GM12878 (cell line): ENCODE data around the gene APLP2. TPM values are rescaled to one million over a fixed set of nuclear protein-coding genes. Genes with fewer than 3 reads are reported as not detected.

Source experiments
- ATAC-seq: fragments of 200-7000 bp; cut with Tn5 transposase; 3 replicates; pipeline ENCODE4 v1.9.1; 2020; ENCODE audit warnings: mild to moderate bottlenecking, moderate library complexity
- BruUV-seq: library from RNA; stranded (reverse); fragments of 400-500 nt; replicated peaks from 2 replicates; lab custom pipeline; 2021; lab: Mats Ljungman, UMichigan
- CTCF ChIA-PET: fragments of 300-600 bp; sonication (Branson Sonifier 250); formaldehyde crosslinking; extraction: SDS; loops from one replicate; lab custom pipeline; 2021; ENCODE audit warnings: inconsistent platforms; lab: Yijun Ruan, JAX
- POLR2A ChIA-PET: fragments of 350-600 bp; formaldehyde crosslinking; extraction: SDS; loops from one replicate; lab custom pipeline; 2021; ENCODE audit warnings: inconsistent platforms; lab: Charles Lee
- RAD21 ChIA-PET: fragments of 300-600 bp; sonication (Branson Sonifier 250); formaldehyde crosslinking; loops from one replicate; lab custom pipeline; 2023; ENCODE audit warnings: antibody characterized with exemption; ENCODE audit not compliant: unreplicated experiment; lab: Charles Lee
- SMC1A ChIA-PET: fragments of 300-600 bp; sonication (Branson Sonifier 250); formaldehyde crosslinking; loops from one replicate; lab custom pipeline; 2023; ENCODE audit not compliant: unreplicated experiment, uncharacterized antibody; lab: Charles Lee
- DNase-seq: peaks from one replicate; pipeline ENCODE4 v3.0.0-alpha.2; 2011; ENCODE audit warnings: low read depth, low spot score
- FAIRE-seq: peaks from 3 replicates; lab custom pipeline; 2011; peaks lifted over from hg19 to GRCh38; lab: Jason Lieb, UNC
- H2AFZ ChIP-seq: 2 replicates; pipeline ENCODE4 v1.6.0; 2011; ENCODE audit warnings: low read depth, low read length, control low read depth; ENCODE audit not compliant: control insufficient read depth
- H3K27ac ChIP-seq: 2 replicates; pipeline ENCODE4 v1.5.1; 2011; ENCODE audit warnings: control low read depth; ENCODE audit not compliant: control insufficient read depth, insufficient read depth
- H3K27me3 ChIP-seq, 2 experiments: replicated peaks in 1 of 2; 2 replicates each; pipeline versions ENCODE4 v1.6.0 to v1.6.1; 2011; ENCODE audit warnings: low read length in 1 of 2; ENCODE audit not compliant: control insufficient read depth in 2 of 2, insufficient read depth in 2 of 2
- H3K36me3 ChIP-seq, 2 experiments: 2 replicates each; pipeline ENCODE4 v1.5.1; 2011; ENCODE audit warnings: low read length in 1 of 2; ENCODE audit not compliant: control insufficient read depth in 2 of 2, insufficient read depth in 2 of 2
- H3K4me1 ChIP-seq: 2 replicates; pipeline ENCODE4 v1.6.1; 2011; ENCODE audit warnings: mild to moderate bottlenecking, low read length, moderate library complexity, mixed read lengths; ENCODE audit not compliant: control insufficient read depth, insufficient read depth
- H3K4me2 ChIP-seq: 2 replicates; pipeline ENCODE4 v1.6.0; 2011; ENCODE audit warnings: control low read depth; ENCODE audit not compliant: control insufficient read depth, insufficient read depth
- H3K4me3 ChIP-seq: fragments of 200-600 bp; sonication (generic); 2 replicates; pipeline ENCODE4 v1.5.1; 2016
- H3K79me2 ChIP-seq: 2 replicates; pipeline ENCODE4 v1.6.0; 2011; ENCODE audit warnings: low read length; ENCODE audit not compliant: control insufficient read depth, insufficient read depth
- H3K9ac ChIP-seq: 2 replicates; pipeline ENCODE4 v1.8.0; 2011; ENCODE audit warnings: low read length, control low read depth, mixed read lengths; ENCODE audit not compliant: control insufficient read depth, insufficient read depth
- H3K9me3 ChIP-seq: replicated peaks from 3 replicates; pipeline ENCODE4 v1.5.1; 2011; ENCODE audit warnings: mild to moderate bottlenecking, low read length; ENCODE audit not compliant: control insufficient read depth, insufficient read depth
- H4K20me1 ChIP-seq: 2 replicates; pipeline ENCODE4 v1.6.0; 2011; ENCODE audit not compliant: control insufficient read depth, insufficient read depth
- CEBPB ChIP-seq, 2 experiments: fragments of 150-350 bp in 1 of 2; IDR thresholded peaks; 2 replicates each; pipeline ENCODE4 v1.6.1; 2012 to 2014; ENCODE audit warnings: low read depth in 2 of 2, low read length in 2 of 2, borderline replicate concordance in 1 of 2, inconsistent platforms in 1 of 2
- CHD4 ChIP-seq: fragments of 200-600 bp; sonication (generic); IDR thresholded peaks from 2 replicates; pipeline ENCODE4 v1.6.1; 2016; ENCODE audit warnings: mild to moderate bottlenecking
- E4F1 ChIP-seq: fragments of 450-650 bp; IDR thresholded peaks from 2 replicates; pipeline ENCODE4 v1.6.1; 2018; ENCODE audit warnings: borderline replicate concordance, mild to moderate bottlenecking; ENCODE audit not compliant: partially characterized antibody
- HDAC2 ChIP-seq: fragments of 200-600 bp; sonication (generic); IDR thresholded peaks from 2 replicates; pipeline ENCODE4 v1.6.1; 2017
- KLF5 ChIP-seq: fragments of 450-650 bp; IDR thresholded peaks from 2 replicates; pipeline ENCODE4 v1.6.1; 2014; ENCODE audit warnings: mild to moderate bottlenecking; ENCODE audit not compliant: partially characterized antibody
- MEF2A ChIP-seq: IDR thresholded peaks from 2 replicates; pipeline ENCODE4 v1.6.1; 2011; ENCODE audit warnings: low read depth, mild to moderate bottlenecking, low read length, moderate library complexity; ENCODE audit not compliant: insufficient read depth
- NR2F1 ChIP-seq: fragments of 450-650 bp; conservative IDR thresholded peaks from 2 replicates; pipeline ENCODE4 v1.6.1; 2017; ENCODE audit warnings: mild to moderate bottlenecking
- SP1 ChIP-seq: IDR thresholded peaks from one replicate; pipeline ENCODE4 v1.6.1; 2011; ENCODE audit warnings: low read depth, low read length
- SPI1 ChIP-seq: IDR thresholded peaks from 2 replicates; pipeline ENCODE4 v1.6.1; 2011; ENCODE audit warnings: low read depth, mild to moderate bottlenecking, low read length, moderate library complexity, borderline replicate concordance; ENCODE audit not compliant: insufficient read depth
- SREBF1 ChIP-seq: IDR thresholded peaks from 2 replicates; pipeline ENCODE4 v1.6.1; 2012; ENCODE audit warnings: mild to moderate bottlenecking, low read length
- SUPT20H ChIP-seq: IDR thresholded peaks from 2 replicates; pipeline ENCODE4 v1.6.1; 2011; ENCODE audit warnings: low read depth, mild to moderate bottlenecking, low read length, moderate library complexity, borderline replicate concordance; ENCODE audit not compliant: control insufficient read depth
- TAF1 ChIP-seq: IDR thresholded peaks from 2 replicates; pipeline ENCODE4 v1.6.1; 2011; ENCODE audit warnings: mild to moderate bottlenecking, low read depth, low read length, borderline replicate concordance
- USF1 ChIP-seq: IDR thresholded peaks from 2 replicates; pipeline ENCODE4 v1.6.1; 2011; ENCODE audit warnings: borderline replicate concordance, low read depth, mild to moderate bottlenecking, moderate library complexity, mixed read lengths, low read length; ENCODE audit not compliant: insufficient read depth; ENCODE audit errors: extremely low read length
- ZBED1 ChIP-seq: IDR thresholded peaks from 2 replicates; pipeline ENCODE4 v1.6.1; 2016; ENCODE audit warnings: borderline replicate concordance
- ZNF687 ChIP-seq: fragments of 450-650 bp; IDR thresholded peaks from 2 replicates; pipeline ENCODE4 v1.6.1; 2017; ENCODE audit warnings: mild to moderate bottlenecking, moderate library complexity
- WGBS: methylation state at CpG from one replicate; pipeline ENCODE4 v1.1.6; 2016; ENCODE audit warnings: low lambda C conversion rate; ENCODE audit not compliant: insufficient replicate concordance, insufficient coverage; ENCODE audit errors: missing lambda C conversion rate; 5-methylcytosine and 5-hydroxymethylcytosine counted together
- in situ Hi-C: fragments of 300-500 bp; cut with MboI; formaldehyde crosslinking; loops from 9 replicates; pipeline ENCODE4 v1.14.3; 2018; ENCODE audit warnings: mixed read lengths
- intact Hi-C: fragments of 100-400 bp; cut with micrococcal nuclease; formaldehyde crosslinking; loops from one replicate; pipeline ENCODE4 v1.14.2; 2022; ENCODE audit not compliant: unreplicated experiment
- polyA plus RNA-seq, 11 experiments: library from polyadenylated mRNA; depleted of rRNA in 4 of 11; unstranded in 6 of 11; stranded (reverse) in 5 of 11; fragments of >200 nt; fragmentation: Nextera tagmentation in 4 of 11; fragmentation: Illumina TruSeq in 1 of 11; extraction: Ambion mirVana in 4 of 11; extraction: Trizol in 1 of 11; gene quantifications; 1 replicate in 1 of 11; 2 replicates in 10 of 11; pipeline versions ENCODE4 v1.2.1 to v1.2.3, GENCODE V29; 2011 to 2016; ENCODE audit warnings: inconsistent platforms in 2 of 11, missing spikeins in 2 of 11, low read depth in 1 of 11
- total RNA-seq, 4 experiments: library from RNA; depleted of rRNA in 3 of 4; stranded (reverse); fragments of >200 nt in 3 of 4; fragmentation: Illumina TruSeq in 1 of 4; extraction: Trizol in 1 of 4; gene quantifications; 2 replicates each; pipeline versions ENCODE4 v1.2.1 to v1.2.3, GENCODE V29; 2013 to 2021

APLP2 gene
- total and polyA plus RNA-seq, 10 of the 15 experiments (the other 5 are each of a cell fraction or from before 2014, with no cell fraction given): 2.3 to 38.8 (median 21.3) TPM

- TF ChIP-seq SUPT20H (no peak), CHD4 (no peak)
Measured at GRCh38 chr11:130128626-130129025, 58.9 kb downstream of the APLP2 start (continued).

- CTCF ChIA-PET: interaction anchor here (0.8 to 10.5 kb wide), 12 partner anchors 12 to 247 kb away, joined by 3 to 400 read pairs (median 20); partner anchors contain the start of genes NFRKB and PRDM10
- Histone ChIP-seq H3K9ac (no peak overlapping the region), H3K9me3 (no peaks in the 10 kb centered on the region), H2AFZ (no peak overlapping the region), H3K27me3 (no peaks in the 10 kb centered on the region), H3K36me3 (no peaks in the 10 kb centered on the region; a peak in 1 of 4 replicates), H3K4me1 (no peaks in the 10 kb centered on the region), H4K20me1 (no peaks in the 10 kb centered on the region), H3K27ac (no peak overlapping the region), H3K4me3 (no peak overlapping the region), H3K4me2 (no peak overlapping the region), H3K79me2 (no peaks in the 10 kb centered on the region)
- ATAC-seq (no peak), DNase-seq (no peak), FAIRE-seq (no peak)
- SMC1A ChIA-PET: interaction anchor here (0.9 to 5.0 kb wide), 13 partner anchors 10 to 248 kb away, joined by 3 to 130 read pairs (median 4); partner anchors contain the start of genes NFRKB and PRDM10
- BruUV-seq: no TSS peak
- WGBS: 89% methylated on average over 11 of the region's 11 CpGs
- intact Hi-C loops (loop anchor here (5.0 kb wide), 1 partner anchor 58 kb away; no protein-coding TSS in a partner anchor), in situ Hi-C loops (loop anchor here (5.0 kb wide), 1 partner anchor 208 kb away; no protein-coding TSS in a partner anchor)
- RAD21 ChIA-PET: interaction anchor here (1.0 to 5.2 kb wide), 6 partner anchors 74 to 257 kb away, joined by 3 to 209 read pairs (median 4); partner anchors contain the start of gene PRDM10
- POLR2A ChIA-PET: interaction anchor here (1.2 to 2.5 kb wide), 2 partner anchors 12 to 16 kb away, joined by 3 to 5 read pairs; no protein-coding TSS in a partner anchor
- TF ChIP-seq CHD4: no peak
- TF ChIP-seq SPI1: no peak
- no peak for TF ChIP-seq HDAC2
- TF ChIP-seq KLF5: no peak
- TF ChIP-seq ZNF687: no peak
- TF ChIP-seq NR2F1: no peak
- TF ChIP-seq SP1: no peak
- no peak for TF ChIP-seq USF1
- no peak for TF ChIP-seq CEBPB (IDR thresholded peaks at IDR 0.05; ENCODE audit: borderline replicate concordance in 1 of 2, low read depth in 2 of 2, low read length in 2 of 2)
- TF ChIP-seq ZBED1: no peak
- TF ChIP-seq TAF1: no peak
- TF ChIP-seq E4F1: no peak
- TF ChIP-seq SREBF1: no peak
- TF ChIP-seq MEF2A: no peak
Measured at GRCh38 chr11:130129922-130130321, 60.2 kb downstream of the APLP2 start.
